A549 treated with ZK216348 at 1 μM for 4 hours (cell line): ENCODE measurements around the gene SRXN1. TPM values are rescaled to one million over a fixed set of nuclear protein-coding genes. Genes with fewer than 3 reads are reported as not detected.

Experiments
- total RNA-seq: library from RNA; stranded (reverse); fragments of 200-300 nt; extraction: Qiagen RNA extraction; gene quantifications from 5 replicates; pipeline ENCODE4 v1.2.3, GENCODE V29; 2022; ENCODE audit warnings: low read depth

SRXN1 gene
- total RNA-seq = 219 to 282 TPM (median 228 TPM) in 5 replicates

GRCh38 chr20:653110-653589, at the start of gene SRXN1:
SRXN1 (minus strand) TSS chr20:653200; CDS start chr20:653185, 15 bp downstream.

GRCh38 chr20:675453-676314, 22.7 kb upstream of the SRXN1 start, which contains the start of gene SCRT2:
SCRT2 (minus strand) TSS chr20:675802; CDS start chr20:675601, 201 bp downstream.

GRCh38 chr20:610130-611046, 42.6 kb downstream of the SRXN1 start, which contains the start of gene TCF15:
TCF15 (minus strand) TSS chr20:610309; CDS start chr20:610237, 72 bp downstream.

Other genes starting within 250 kb of the SRXN1 start
- gene RBCK1, start 244.9 kb downstream of the SRXN1 start, total RNA-seq = 100 to 148 TPM (median 138 TPM) in 5 replicates
- 28.9 to 35.2 TPM (median 35.0 TPM) in 5 replicates for gene TBC1D20, start 190.7 kb downstream of the SRXN1 start, total RNA-seq
- gene CSNK2A1, start 109.4 kb downstream of the SRXN1 start, total RNA-seq = 128 to 210 TPM (median 151 TPM) in 5 replicates
- not detected in 5 replicates for gene TCF15, start 42.9 kb downstream of the SRXN1 start, total RNA-seq
- not detected in 5 replicates for gene SCRT2, start 22.6 kb upstream of the SRXN1 start, total RNA-seq
- 0.34 to 0.78 TPM (median 0.51 TPM) in 5 replicates for gene SLC52A3, start 115.3 kb upstream of the SRXN1 start, total RNA-seq
- gene FAM110A, start 180.5 kb upstream of the SRXN1 start, total RNA-seq = 4.3 to 12.4 TPM (median 11.4 TPM) in 5 replicates